ENCODE results near the gene EHMT2.
"Not testable (repeated sequence)": the region's sequence is repeated elsewhere in the genome, so short reads cannot be mapped to it uniquely, and the experiment has no call there.

DNA sequence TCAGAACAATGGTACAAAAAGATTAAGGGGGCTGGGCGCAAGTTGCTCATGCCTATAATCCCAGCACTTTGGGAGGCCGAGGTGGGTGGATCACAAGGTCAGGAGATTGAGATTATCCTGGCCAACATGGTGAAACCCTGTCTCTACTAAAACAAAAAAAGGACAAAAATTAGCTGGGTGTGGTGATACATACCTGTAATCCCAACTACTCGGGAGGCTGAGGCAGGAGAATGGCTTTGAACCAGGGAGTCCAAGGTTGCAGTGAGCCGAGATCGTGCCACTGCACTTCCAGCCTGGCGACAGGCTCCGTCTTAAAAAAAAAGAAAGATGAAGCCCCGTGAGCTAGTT is 57.7 kb downstream of the EHMT2 start:
- TF ChIP-seq, protein P1, sequence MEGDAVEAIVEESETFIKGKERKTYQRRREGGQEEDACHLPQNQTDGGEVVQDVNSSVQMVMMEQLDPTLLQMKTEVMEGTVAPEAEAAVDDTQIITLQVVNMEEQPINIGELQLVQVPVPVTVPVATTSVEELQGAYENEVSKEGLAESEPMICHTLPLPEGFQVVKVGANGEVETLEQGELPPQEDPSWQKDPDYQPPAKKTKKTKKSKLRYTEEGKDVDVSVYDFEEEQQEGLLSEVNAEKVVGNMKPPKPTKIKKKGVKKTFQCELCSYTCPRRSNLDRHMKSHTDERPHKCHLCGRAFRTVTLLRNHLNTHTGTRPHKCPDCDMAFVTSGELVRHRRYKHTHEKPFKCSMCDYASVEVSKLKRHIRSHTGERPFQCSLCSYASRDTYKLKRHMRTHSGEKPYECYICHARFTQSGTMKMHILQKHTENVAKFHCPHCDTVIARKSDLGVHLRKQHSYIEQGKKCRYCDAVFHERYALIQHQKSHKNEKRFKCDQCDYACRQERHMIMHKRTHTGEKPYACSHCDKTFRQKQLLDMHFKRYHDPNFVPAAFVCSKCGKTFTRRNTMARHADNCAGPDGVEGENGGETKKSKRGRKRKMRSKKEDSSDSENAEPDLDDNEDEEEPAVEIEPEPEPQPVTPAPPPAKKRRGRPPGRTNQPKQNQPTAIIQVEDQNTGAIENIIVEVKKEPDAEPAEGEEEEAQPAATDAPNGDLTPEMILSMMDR (conservative IDR thresholded peaks at IDR 0.05), result not testable (repeated sequence)
- not testable (repeated sequence) for TF ChIP-seq EZH2 (IDR thresholded peaks at IDR 0.05; ENCODE audit: low read depth)
